ENCODE data around the gene BBS9. TPM values are rescaled to one million over a fixed set of nuclear protein-coding genes. Genes with fewer than 3 reads are reported as not detected.

BBS9 gene
- total and polyA plus RNA-seq, 4 donors: 2.3 to 9.5 (median 4.5) TPM

GRCh38 chr7:33431543-33431942, 302.2 kb downstream of the BBS9 start:
- H3K4me3 ChIP-seq (ENCODE audit: low read depth in 1 of 3, low read length in 3 of 3): no peak overlapping the region
- H3K4me1 ChIP-seq (ENCODE audit: control insufficient read depth in 4 of 4, insufficient read depth in 4 of 4, low read length in 3 of 4): no peaks in the 10 kb centered on the region
- H3K27me3 ChIP-seq (ENCODE audit: control insufficient read depth in 4 of 4, insufficient read depth in 4 of 4, low read length in 3 of 4): no peaks in the 10 kb centered on the region
- TF ChIP-seq FOXA2 (IDR thresholded peaks at IDR 0.05) (no peak), ZBTB33 (IDR thresholded peaks at IDR 0.05) (no peak), JUND (IDR thresholded peaks at IDR 0.05) (no peak)
- no peaks in the 10 kb centered on the region for H3K9me3 ChIP-seq (ENCODE audit: control insufficient read depth in 4 of 4, low read length in 3 of 4)
- no peak overlapping the region for H3K9ac ChIP-seq (ENCODE audit: low read depth in 1 of 2, low read length in 2 of 2)
- H3K27ac ChIP-seq (ENCODE audit: low read depth in 1 of 2, low read length in 2 of 2): no peak overlapping the region
- no peak for DNase-seq (ENCODE audit: low spot score)
- no peaks in the 10 kb centered on the region for H3K36me3 ChIP-seq (ENCODE audit: control insufficient read depth in 4 of 4, insufficient read depth in 3 of 4, low read depth in 1 of 4, low read length in 3 of 4)
- 97% methylated on average over 2 of the region's 2 CpGs for WGBS

GRCh38 chr7:33432821-33433220, 303.5 kb downstream of the BBS9 start:
- Histone ChIP-seq H3K27me3 (ENCODE audit: control insufficient read depth in 4 of 4, insufficient read depth in 4 of 4, low read length in 3 of 4) (no peaks in the 10 kb centered on the region), H3K36me3 (ENCODE audit: control insufficient read depth in 4 of 4, insufficient read depth in 3 of 4, low read depth in 1 of 4, low read length in 3 of 4) (no peaks in the 10 kb centered on the region), H3K9ac (ENCODE audit: low read depth in 1 of 2, low read length in 2 of 2) (no peak overlapping the region), H3K4me1 (ENCODE audit: control insufficient read depth in 4 of 4, insufficient read depth in 4 of 4, low read length in 3 of 4) (no peaks in the 10 kb centered on the region), H3K27ac (ENCODE audit: low read depth in 1 of 2, low read length in 2 of 2) (no peak overlapping the region), H3K4me3 (ENCODE audit: low read depth in 1 of 3, low read length in 3 of 3) (no peak overlapping the region), H3K9me3 (ENCODE audit: control insufficient read depth in 4 of 4, low read length in 3 of 4) (no peaks in the 10 kb centered on the region)
- no peak for DNase-seq (ENCODE audit: low spot score)
- 97% methylated on average over 1 of the region's 1 CpG for WGBS
- TF ChIP-seq TAF1 (conservative IDR thresholded peaks at IDR 0.05) (no peak), ATF3 (IDR thresholded peaks at IDR 0.05) (no peak), REST (IDR thresholded peaks at IDR 0.05) (no peak), CTCF (IDR thresholded peaks at IDR 0.05; ENCODE audit: low read depth, low read length, missing input control) (no peak), FOXA1 (IDR thresholded peaks at IDR 0.05) (no peak), EGR1 (IDR thresholded peaks at IDR 0.05; ENCODE audit: low read depth in 2 of 2) (no peak), HNF4G (IDR thresholded peaks at IDR 0.05) (no peak), RAD21 (IDR thresholded peaks at IDR 0.05) (no peak), FOXA2 (IDR thresholded peaks at IDR 0.05) (no peak), RXRA (IDR thresholded peaks at IDR 0.05) (no peak)
